CD4-positive, alpha-beta T cell treated with Interleukin-10 for 1 hour (primary cell): ENCODE results near the gene ATP8A2.
A peak's percentile ranks its signal among the peaks of the same experiment; 100 is the strongest.
"Not testable (repeated sequence)": the region's sequence is repeated elsewhere in the genome, so short reads cannot be mapped to it uniquely, and the experiment has no call there.

Source experiments
- DNase-seq: peaks from one replicate; pipeline ENCODE4 v3.0.0-alpha.2; 2020

The ATP8A2 gene

GRCh38 chr13:26058704-26059103 lies 686.9 kb downstream of the ATP8A2 start:
- no peak for DNase-seq

- DNase-seq, result no peak
Measured at GRCh38 chr13:26060357-26060756, 688.6 kb downstream of the ATP8A2 start.

- DNase-seq, result no peak
Measured at GRCh38 chr13:26061256-26061655, 689.5 kb downstream of the ATP8A2 start.

- DNase-seq, result no peak
Measured at GRCh38 chr13:26061947-26062346, 690.2 kb downstream of the ATP8A2 start.

- DNase-seq, result peak; percentile 62
Measured at GRCh38 chr13:26062853-26063444, 691.2 kb downstream of the ATP8A2 start.

GRCh38 chr13:26066492-26066891 lies 694.7 kb downstream of the ATP8A2 start:
- not testable (repeated sequence) for DNase-seq

GRCh38 chr13:26067601-26068000 lies 695.8 kb downstream of the ATP8A2 start:
- DNase-seq, result no peak

- not testable (repeated sequence) for DNase-seq
Measured at GRCh38 chr13:26068372-26068771, 696.6 kb downstream of the ATP8A2 start.

GRCh38 chr13:26069642-26070041 lies 697.9 kb downstream of the ATP8A2 start:
- DNase-seq, result not testable (repeated sequence)

GRCh38 chr13:26071691-26072090 lies 699.9 kb downstream of the ATP8A2 start:
- no peak for DNase-seq

GRCh38 chr13:26072335-26072734 lies 700.6 kb downstream of the ATP8A2 start:
- not testable (repeated sequence) for DNase-seq

GRCh38 chr13:26074706-26075105 lies 702.9 kb downstream of the ATP8A2 start:
- DNase-seq, result no peak
